ENCODE results near the gene ARNT2. TPM values are rescaled to one million over a fixed set of nuclear protein-coding genes. Genes with fewer than 3 reads are reported as not detected.

The ARNT2 gene
- total RNA-seq, 1 donor from 2014 or later, result 0.26 TPM

- H3K27me3 ChIP-seq (ENCODE audit: control insufficient read depth, insufficient read depth, low read length), result no peaks in the 10 kb centered on the region
- H3K36me3 ChIP-seq (ENCODE audit: control insufficient read depth, insufficient read depth, low read length), result no peaks in the 10 kb centered on the region
- H3K4me3 ChIP-seq (ENCODE audit: low read depth, low read length), result no peak overlapping the region
- FAIRE-seq, result peak; percentile 43
- no peak for TF ChIP-seq CTCF (IDR thresholded peaks at IDR 0.05; ENCODE audit: insufficient read depth, low read length, severe bottlenecking)
- no peak for DNase-seq (ENCODE audit: low read depth)
These were observed 76.1 kb downstream of the ARNT2 start for GRCh38 chr15:80480171-80480811.

- peak; percentile 65 for DNase-seq (ENCODE audit: low read depth)
- Histone ChIP-seq H3K36me3 (ENCODE audit: control insufficient read depth, insufficient read depth, low read length) (no peaks in the 10 kb centered on the region), H3K4me3 (ENCODE audit: low read depth, low read length) (no peak overlapping the region), H3K27me3 (ENCODE audit: control insufficient read depth, insufficient read depth, low read length) (no peaks in the 10 kb centered on the region)
- FAIRE-seq, result no peak
- TF ChIP-seq CTCF (IDR thresholded peaks at IDR 0.05; ENCODE audit: insufficient read depth, low read length, severe bottlenecking), result no peak
These were observed 76.7 kb downstream of the ARNT2 start for GRCh38 chr15:80480909-80481308.

- Histone ChIP-seq H3K27me3 (ENCODE audit: control insufficient read depth, insufficient read depth, low read length) (no peaks in the 10 kb centered on the region), H3K4me3 (ENCODE audit: low read depth, low read length) (no peak overlapping the region), H3K36me3 (ENCODE audit: control insufficient read depth, insufficient read depth, low read length) (no peaks in the 10 kb centered on the region)
- TF ChIP-seq CTCF (IDR thresholded peaks at IDR 0.05; ENCODE audit: insufficient read depth, low read length, severe bottlenecking), result no peak
- FAIRE-seq (no peak), DNase-seq (ENCODE audit: low read depth) (no peak)
These were observed 78.5 kb downstream of the ARNT2 start for GRCh38 chr15:80482696-80483095.

- TF ChIP-seq CTCF (IDR thresholded peaks at IDR 0.05; ENCODE audit: insufficient read depth, low read length, severe bottlenecking), result no peak
- H3K27me3 ChIP-seq (ENCODE audit: control insufficient read depth, insufficient read depth, low read length), result no peaks in the 10 kb centered on the region
- DNase-seq (ENCODE audit: low read depth) (no peak), FAIRE-seq (peak; percentile 62)
- no peak overlapping the region for H3K4me3 ChIP-seq (ENCODE audit: low read depth, low read length)
- H3K36me3 ChIP-seq (ENCODE audit: control insufficient read depth, insufficient read depth, low read length), result no peaks in the 10 kb centered on the region
These were observed 79.6 kb downstream of the ARNT2 start for GRCh38 chr15:80483725-80484161.

- no peak for TF ChIP-seq CTCF (IDR thresholded peaks at IDR 0.05; ENCODE audit: insufficient read depth, low read length, severe bottlenecking)
- no peaks in the 10 kb centered on the region for H3K27me3 ChIP-seq (ENCODE audit: control insufficient read depth, insufficient read depth, low read length)
- FAIRE-seq, result no peak
- H3K4me3 ChIP-seq (ENCODE audit: low read depth, low read length), result no peak overlapping the region
- DNase-seq (ENCODE audit: low read depth), result no peak
- no peaks in the 10 kb centered on the region for H3K36me3 ChIP-seq (ENCODE audit: control insufficient read depth, insufficient read depth, low read length)
These were observed 80.2 kb downstream of the ARNT2 start for GRCh38 chr15:80484333-80484864.
